RWPE2 (cell line): ENCODE measurements around the gene ZNF317.

ENCODE experiments used
- ATAC-seq: fragments of 200-7000 bp; cut with Tn5 transposase; 3 replicates; pipeline ENCODE4 v1.9.1; 2021; ENCODE audit warnings: low read depth
- DNase-seq: peaks from one replicate; pipeline ENCODE4 v3.0.0-alpha.2; 2020; ENCODE audit warnings: low spot score
- H3K27ac ChIP-seq: fragments of 450-650 bp; 2 replicates; pipeline ENCODE4 v1.5.1; 2017; ENCODE audit warnings: mild to moderate bottlenecking; ENCODE audit not compliant: poor library complexity, severe bottlenecking
- H3K27me3 ChIP-seq: fragments of 250-450 bp; sonication (Bioruptor Pico); 2 replicates; pipeline ENCODE4 v1.5.1; 2021; ENCODE audit warnings: mild to moderate bottlenecking, moderate library complexity; ENCODE audit not compliant: insufficient read depth, poor library complexity, severe bottlenecking
- H3K36me3 ChIP-seq: fragments of 250-450 bp; sonication (Bioruptor Pico); 2 replicates; pipeline ENCODE4 v1.5.1; 2020; ENCODE audit warnings: low read depth, mild to moderate bottlenecking, moderate library complexity
- H3K4me1 ChIP-seq: fragments of 250-450 bp; sonication (Bioruptor Pico); 2 replicates; pipeline ENCODE4 v1.5.1; 2021; ENCODE audit warnings: mild to moderate bottlenecking, moderate library complexity; ENCODE audit not compliant: insufficient read depth, poor library complexity, severe bottlenecking
- H3K4me3 ChIP-seq: fragments of 250-450 bp; sonication (Bioruptor Pico); 2 replicates; pipeline ENCODE4 v1.5.1; 2021; ENCODE audit warnings: mild to moderate bottlenecking, moderate library complexity; ENCODE audit not compliant: severe bottlenecking
- H3K9me3 ChIP-seq: fragments of 250-450 bp; sonication (Bioruptor Pico); 2 replicates; pipeline ENCODE4 v1.5.1; 2021; ENCODE audit warnings: mild to moderate bottlenecking, moderate library complexity; ENCODE audit not compliant: severe bottlenecking
- TF ChIP-seq, protein P1 (sequence below): fragments of 450-650 bp; IDR thresholded peaks from one replicate; pipeline ENCODE4 v1.5.1; 2017; ENCODE audit warnings: mild to moderate bottlenecking, moderate library complexity; ENCODE audit not compliant: poor library complexity, severe bottlenecking

The ZNF317 gene

DNA sequence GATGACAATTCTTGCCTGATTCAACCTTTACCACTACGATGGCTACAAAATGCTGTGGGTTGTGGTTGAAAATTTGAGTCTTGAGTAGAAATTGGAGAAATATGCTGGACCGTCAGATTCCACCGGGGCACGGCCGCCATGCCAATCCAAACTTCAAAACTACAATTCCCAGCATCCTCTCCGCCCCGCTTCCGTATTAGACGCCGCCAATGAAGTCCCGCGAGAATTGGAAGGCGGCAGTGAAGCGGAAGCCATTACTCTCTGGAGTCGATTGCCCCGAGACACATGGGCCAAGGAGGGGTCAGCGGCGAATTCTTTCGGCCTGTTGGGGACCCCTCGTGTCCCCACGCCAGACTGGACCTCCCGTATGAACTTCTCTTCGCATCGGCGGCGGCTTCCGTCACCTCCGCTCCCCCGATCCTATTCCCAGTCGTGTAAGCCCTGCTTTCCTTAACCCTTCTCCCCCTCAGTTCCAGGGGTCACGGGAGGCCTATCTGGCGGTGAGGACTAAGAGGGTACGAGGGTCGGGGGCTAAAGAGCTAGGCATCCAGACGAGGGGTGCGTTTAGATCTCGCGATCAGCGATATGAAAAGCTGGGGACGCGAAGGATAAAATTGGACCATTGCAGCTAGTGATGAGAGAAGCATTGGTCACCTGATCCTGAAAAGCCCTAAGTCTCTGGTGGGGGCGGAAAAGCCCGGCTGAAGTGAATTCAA, at the start of gene ZNF317:
ZNF317 (plus strand) TSS at position 239 of the 716 bp plus-strand sequence. CDS start 15,620 bp downstream, outside the sequence.
- TF ChIP-seq, protein P1, sequence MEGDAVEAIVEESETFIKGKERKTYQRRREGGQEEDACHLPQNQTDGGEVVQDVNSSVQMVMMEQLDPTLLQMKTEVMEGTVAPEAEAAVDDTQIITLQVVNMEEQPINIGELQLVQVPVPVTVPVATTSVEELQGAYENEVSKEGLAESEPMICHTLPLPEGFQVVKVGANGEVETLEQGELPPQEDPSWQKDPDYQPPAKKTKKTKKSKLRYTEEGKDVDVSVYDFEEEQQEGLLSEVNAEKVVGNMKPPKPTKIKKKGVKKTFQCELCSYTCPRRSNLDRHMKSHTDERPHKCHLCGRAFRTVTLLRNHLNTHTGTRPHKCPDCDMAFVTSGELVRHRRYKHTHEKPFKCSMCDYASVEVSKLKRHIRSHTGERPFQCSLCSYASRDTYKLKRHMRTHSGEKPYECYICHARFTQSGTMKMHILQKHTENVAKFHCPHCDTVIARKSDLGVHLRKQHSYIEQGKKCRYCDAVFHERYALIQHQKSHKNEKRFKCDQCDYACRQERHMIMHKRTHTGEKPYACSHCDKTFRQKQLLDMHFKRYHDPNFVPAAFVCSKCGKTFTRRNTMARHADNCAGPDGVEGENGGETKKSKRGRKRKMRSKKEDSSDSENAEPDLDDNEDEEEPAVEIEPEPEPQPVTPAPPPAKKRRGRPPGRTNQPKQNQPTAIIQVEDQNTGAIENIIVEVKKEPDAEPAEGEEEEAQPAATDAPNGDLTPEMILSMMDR: no peak
- DNase-seq (peak; percentile 89), ATAC-seq (peak; percentile 93)
- Histone ChIP-seq H3K27ac (peak within 1 kb of the TSS; percentile 21), H3K4me1 (peaks cover 3% of the 10 kb centered on the region), H3K9me3 (peaks cover 12% of the 10 kb centered on the region), H3K27me3 (no peaks in the 10 kb centered on the region), H3K4me3 (peak within 1 kb of the TSS; percentile 75), H3K36me3 (peaks cover 38% of the 10 kb centered on the region)

DNA sequence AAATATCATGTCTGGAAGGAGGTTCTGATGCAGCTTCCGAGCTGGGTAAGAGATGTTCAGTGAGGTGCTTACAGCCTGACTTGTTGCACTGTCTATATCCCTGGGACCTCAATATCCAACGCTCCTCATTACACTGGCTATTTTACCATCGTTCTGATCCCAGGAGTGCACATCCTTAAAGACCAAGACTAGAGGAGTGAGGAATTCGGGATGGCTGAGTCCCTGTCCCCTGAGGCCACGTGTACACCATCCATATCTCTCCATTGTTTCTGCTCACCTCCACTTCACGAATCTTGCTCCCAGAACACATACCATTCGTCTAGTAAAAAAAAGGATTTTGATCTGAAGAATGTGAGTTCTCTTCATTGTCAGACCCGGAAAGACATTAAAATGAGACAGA, 32.8 kb upstream of the ZNF317 start, which contains the start of gene OR7G2:
OR7G2 (minus strand) TSS at position 101 of the 400 bp plus-strand sequence. CDS start 4,232 bp downstream, outside the sequence.
- Histone ChIP-seq H3K27ac (no peak within 1 kb of the TSS), H3K27me3 (no peaks in the 10 kb centered on the region), H3K9me3 (no peaks in the 10 kb centered on the region), H3K4me3 (no peak within 1 kb of the TSS), H3K36me3 (no peaks in the 10 kb centered on the region), H3K4me1 (no peaks in the 10 kb centered on the region)
- DNase-seq (no peak), ATAC-seq (no peak; the same call in 2 of the 3 replicates)
- TF ChIP-seq, protein P1: no peak

DNA sequence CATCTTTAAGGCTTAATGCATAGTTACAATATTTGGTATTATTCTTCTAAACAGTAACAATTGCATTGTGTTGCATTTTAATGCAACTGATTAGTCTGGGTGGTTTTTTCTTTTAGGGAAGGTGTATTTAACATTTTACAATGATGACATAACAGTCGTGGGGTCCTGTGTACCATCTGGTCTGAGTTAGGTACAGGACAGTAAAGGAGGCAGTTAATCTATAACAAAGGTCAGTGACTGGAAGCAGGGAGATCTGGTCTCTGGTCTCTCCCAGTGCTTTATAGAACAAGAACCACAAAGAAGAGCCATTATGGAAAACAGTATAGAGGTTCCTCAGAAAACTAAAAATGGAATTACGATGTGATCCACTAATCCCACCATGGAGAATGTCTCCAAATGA, 30.2 kb upstream of the ZNF317 start:
- no peak overlapping the region for H3K4me3 ChIP-seq
- DNase-seq (no peak), ATAC-seq (no peak)
- H3K9me3 ChIP-seq: no peaks in the 10 kb centered on the region
- no peaks in the 10 kb centered on the region for H3K4me1 ChIP-seq
- TF ChIP-seq, protein P1: no peak
- no peaks in the 10 kb centered on the region for H3K27me3 ChIP-seq
- no peak overlapping the region for H3K27ac ChIP-seq
- no peaks in the 10 kb centered on the region for H3K36me3 ChIP-seq

DNA sequence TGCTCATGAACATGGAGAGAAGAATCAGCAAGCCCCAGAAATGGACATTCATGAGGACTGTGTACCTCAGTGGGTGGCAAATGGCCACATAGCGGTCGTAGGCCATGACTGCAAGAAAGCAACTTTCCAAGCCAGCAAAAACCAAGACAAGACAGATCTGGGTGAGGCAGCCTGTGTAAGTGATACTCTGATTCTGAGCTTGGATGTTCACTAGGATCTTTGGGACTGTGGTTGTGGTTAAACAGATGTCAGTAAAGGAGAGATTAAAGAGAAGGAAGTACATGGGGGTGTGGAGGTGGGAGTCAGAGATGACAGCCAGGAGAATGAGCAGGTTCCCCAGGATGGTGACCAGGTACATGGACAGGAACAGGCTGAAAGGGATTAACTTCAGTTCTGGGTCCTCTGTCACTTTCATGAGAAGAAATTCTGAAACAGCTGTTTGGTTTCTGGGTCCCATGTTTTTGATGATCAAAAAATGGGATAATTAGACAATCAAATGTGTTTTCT, 24.8 kb upstream of the ZNF317 start, which contains the start of gene OR7G1:
OR7G1 (minus strand) TSS at position 457 of the 507 bp plus-strand sequence; CDS start at position 457, 0 bp downstream.
- Histone ChIP-seq H3K27me3 (no peaks in the 10 kb centered on the region), H3K27ac (no peak within 1 kb of the TSS), H3K9me3 (no peaks in the 10 kb centered on the region), H3K4me3 (no peak within 1 kb of the TSS), H3K4me1 (no peaks in the 10 kb centered on the region), H3K36me3 (no peaks in the 10 kb centered on the region)
- ATAC-seq: no peak
- TF ChIP-seq, protein P1: no peak
- no peak for DNase-seq

DNA sequence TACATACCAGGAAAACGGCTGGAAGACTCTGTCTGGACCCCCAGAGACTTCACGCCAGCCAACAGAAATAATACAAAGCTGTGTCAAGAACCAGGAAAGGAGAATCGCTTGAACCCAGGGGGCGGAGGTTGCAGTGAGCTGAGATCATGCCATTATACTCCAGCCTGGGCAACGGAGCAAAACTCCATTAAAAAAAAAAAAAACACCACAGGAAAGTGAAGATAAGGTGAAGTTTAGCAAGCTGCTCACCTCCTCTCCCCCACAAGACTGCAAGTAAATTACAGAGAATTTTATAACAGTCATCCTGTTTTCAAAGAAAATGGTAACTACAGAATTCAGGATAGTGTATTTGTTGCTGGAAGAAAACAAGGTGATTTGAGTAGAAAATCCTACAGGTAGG, 23.6 kb upstream of the ZNF317 start:
- ATAC-seq: no peak
- H3K9me3 ChIP-seq: no peaks in the 10 kb centered on the region
- no peak overlapping the region for H3K27ac ChIP-seq

More for the DNA sequence above, 23.6 kb upstream of the ZNF317 start:
- no peaks in the 10 kb centered on the region for H3K36me3 ChIP-seq
- no peaks in the 10 kb centered on the region for H3K27me3 ChIP-seq
- H3K4me3 ChIP-seq: no peak overlapping the region
- TF ChIP-seq, protein P1: no peak
- DNase-seq: no peak
- H3K4me1 ChIP-seq: no peaks in the 10 kb centered on the region
